ENCODE results near the gene POFUT2.

The POFUT2 gene

GRCh38 chr21:45281411-45282282 is 6.0 kb downstream of the POFUT2 start:
- no peak for DNase-seq

GRCh38 chr21:45280969-45281368 is 6.7 kb downstream of the POFUT2 start:
- DNase-seq = no peak

GRCh38 chr21:45280178-45280821 is 7.4 kb downstream of the POFUT2 start:
- DNase-seq = no peak

- no peak for DNase-seq
Observed at GRCh38 chr21:45279446-45280177, 8.1 kb downstream of the POFUT2 start.

- DNase-seq = no peak
Observed at GRCh38 chr21:45278156-45278911, 9.4 kb downstream of the POFUT2 start.

- no peak for DNase-seq
Observed at GRCh38 chr21:45277101-45278045, 10.3 kb downstream of the POFUT2 start.

GRCh38 chr21:45276596-45276995 is 11.1 kb downstream of the POFUT2 start:
- DNase-seq = no peak

GRCh38 chr21:45270306-45270821 is 17.3 kb downstream of the POFUT2 start:
- DNase-seq = no peak

GRCh38 chr21:45269861-45270260 is 17.8 kb downstream of the POFUT2 start:
- DNase-seq = no peak

GRCh38 chr21:45267390-45267760 is 20.3 kb downstream of the POFUT2 start:
- DNase-seq = no peak

GRCh38 chr21:45266518-45267389 is 20.9 kb downstream of the POFUT2 start:
- DNase-seq = no peak

- DNase-seq = no peak
Observed at GRCh38 chr21:45265721-45266517, 21.8 kb downstream of the POFUT2 start.

- DNase-seq = no peak
Observed at GRCh38 chr21:45264912-45265515, 22.7 kb downstream of the POFUT2 start.

GRCh38 chr21:45264146-45264911 is 23.4 kb downstream of the POFUT2 start:
- DNase-seq = no peak

GRCh38 chr21:45263534-45263933 is 24.2 kb downstream of the POFUT2 start:
- no peak for DNase-seq

- no peak for DNase-seq
Observed at GRCh38 chr21:45262616-45263015, 25.1 kb downstream of the POFUT2 start.

GRCh38 chr21:45262041-45262581 is 25.6 kb downstream of the POFUT2 start:
- no peak for DNase-seq

- no peak for DNase-seq
Observed at GRCh38 chr21:45261093-45261492, 26.6 kb downstream of the POFUT2 start.

Measured in DMS79 treated with DMSO at 0.1 percent for 48 hours (cell line).